ENCODE measurements around the gene CHID1. TPM values are rescaled to one million over a fixed set of nuclear protein-coding genes. Genes with fewer than 3 reads are reported as not detected.
A peak's percentile ranks its signal among the peaks of the same experiment; 100 is the strongest.

CHID1 gene
- polyA plus RNA-seq, 1 donor, result 82.9 TPM

DNA sequence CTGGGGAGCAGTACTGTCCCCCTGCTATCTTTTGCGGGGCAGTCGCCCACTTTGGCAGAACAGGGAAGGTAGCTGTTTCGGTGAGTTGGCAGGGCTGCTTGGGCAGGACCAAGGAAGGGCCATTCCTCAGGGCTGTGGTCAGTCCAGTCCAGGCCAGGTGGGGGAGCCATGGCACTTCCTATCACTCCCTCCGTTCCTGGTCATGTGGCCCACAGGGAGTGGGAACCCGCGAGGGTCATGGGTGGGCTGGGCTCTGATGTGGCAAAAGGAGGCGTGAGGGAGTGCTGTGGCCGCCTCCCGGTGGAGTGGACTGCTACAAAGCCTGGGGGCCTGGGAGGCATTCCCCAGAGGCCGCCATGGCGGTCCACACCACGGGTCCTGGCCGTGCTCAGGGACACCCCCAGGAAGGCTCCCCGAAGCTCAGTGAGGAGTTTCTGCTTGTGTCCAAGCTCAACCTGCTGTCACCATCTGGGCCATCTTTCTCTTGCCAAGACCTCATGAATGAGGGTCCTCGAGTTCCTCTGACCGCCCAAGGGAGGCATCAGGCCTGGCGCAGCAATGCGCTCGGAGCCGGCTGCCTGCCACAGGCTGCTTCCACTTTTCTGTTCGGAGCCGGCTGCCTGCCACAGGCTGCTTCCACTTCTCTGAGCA is 11.9 kb downstream of the CHID1 start:
- H3K27me3 ChIP-seq (ENCODE audit: control insufficient read depth, insufficient read depth, low read length), result no peaks in the 10 kb centered on the region
- no CpG with 5 or more reads among the region's 22 CpGs for WGBS (ENCODE audit: insufficient coverage, low lambda C conversion rate)
- no peak for DNase-seq
- H3K27ac ChIP-seq (ENCODE audit: low read length), result no peak overlapping the region
- H3K36me3 ChIP-seq (ENCODE audit: control insufficient read depth, insufficient read depth, low read length), result peaks cover 53% of the 10 kb centered on the region
- no peaks in the 10 kb centered on the region for H3K4me1 ChIP-seq (ENCODE audit: control insufficient read depth, insufficient read depth, low read length)
- H3K9me3 ChIP-seq (ENCODE audit: control insufficient read depth, low read depth, low read length), result no peaks in the 10 kb centered on the region
- H3K4me3 ChIP-seq (ENCODE audit: low read length), result no peak overlapping the region

DNA sequence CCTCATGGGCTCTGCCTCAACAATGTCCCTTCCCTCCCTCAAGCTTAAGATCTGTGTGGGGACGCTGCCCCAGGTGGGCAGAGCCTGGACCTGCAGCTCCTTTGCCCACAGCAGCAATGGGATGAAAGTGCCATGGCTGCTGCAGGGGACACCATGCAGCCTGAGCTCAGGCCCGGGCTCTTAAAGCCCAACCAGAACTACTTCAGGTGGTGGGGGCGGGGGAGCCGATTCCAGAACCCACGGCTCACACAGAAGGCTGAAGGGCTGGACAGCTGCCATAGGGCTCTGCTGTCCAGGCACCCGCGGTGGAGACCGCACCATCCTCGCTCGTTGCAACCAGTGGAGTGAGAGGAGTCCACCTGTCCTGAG is 12.5 kb downstream of the CHID1 start:
- Histone ChIP-seq H3K36me3 (ENCODE audit: control insufficient read depth, insufficient read depth, low read length) (peaks cover 50% of the 10 kb centered on the region), H3K27ac (ENCODE audit: low read length) (no peak overlapping the region), H3K4me1 (ENCODE audit: control insufficient read depth, insufficient read depth, low read length) (no peaks in the 10 kb centered on the region), H3K9me3 (ENCODE audit: control insufficient read depth, low read depth, low read length) (no peaks in the 10 kb centered on the region), H3K4me3 (ENCODE audit: low read length) (no peak overlapping the region), H3K27me3 (ENCODE audit: control insufficient read depth, insufficient read depth, low read length) (no peaks in the 10 kb centered on the region)
- no peak for DNase-seq
- WGBS (ENCODE audit: insufficient coverage, low lambda C conversion rate), result no CpG with 5 or more reads among the region's 10 CpGs

DNA sequence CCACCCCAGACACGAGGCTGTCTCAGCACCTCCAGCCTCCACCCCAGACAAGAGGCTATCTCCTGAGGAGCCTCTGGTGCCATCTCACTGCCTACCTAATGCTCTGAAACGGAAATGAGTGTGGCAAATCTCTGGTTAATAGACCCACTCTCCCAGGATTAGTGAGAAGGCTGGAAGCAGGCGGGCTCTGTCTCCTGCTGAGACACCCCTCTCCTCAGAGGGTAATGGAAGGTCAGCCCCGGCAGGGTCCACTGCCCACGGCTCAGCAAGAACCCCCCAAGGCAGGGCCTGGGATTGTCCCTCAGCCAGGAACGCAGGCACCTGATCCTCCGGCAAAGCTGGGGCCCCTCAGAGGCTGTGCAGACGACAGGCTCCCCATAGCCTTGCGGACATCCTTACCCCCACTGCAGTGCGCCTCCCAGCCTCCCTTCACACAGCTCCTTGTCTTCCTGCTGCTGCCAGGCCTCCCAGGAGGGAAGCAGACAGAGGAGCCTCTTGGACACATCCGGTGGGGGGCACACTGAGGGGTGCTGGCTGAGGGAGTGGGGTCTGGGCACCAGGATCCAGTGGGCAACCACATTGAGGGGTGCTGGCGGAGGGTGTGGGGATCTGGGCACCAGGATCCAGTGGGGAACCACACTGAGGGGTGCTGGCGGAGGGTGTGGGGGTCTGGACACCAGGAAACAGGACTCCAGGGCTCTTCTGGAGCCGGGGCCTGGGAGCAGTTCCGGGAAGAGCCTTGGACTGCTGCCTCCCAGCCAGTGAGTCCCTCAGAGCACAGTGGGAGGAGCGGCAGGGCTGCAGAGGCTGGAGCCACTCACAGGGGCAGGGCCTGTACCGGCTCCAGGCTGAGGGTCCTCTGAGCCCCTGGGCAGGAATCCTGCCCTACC is 13.1 kb downstream of the CHID1 start:
- no peak for DNase-seq
- no CpG with 5 or more reads among the region's 17 CpGs for WGBS (ENCODE audit: insufficient coverage, low lambda C conversion rate)
- Histone ChIP-seq H3K4me1 (ENCODE audit: control insufficient read depth, insufficient read depth, low read length) (no peaks in the 10 kb centered on the region), H3K36me3 (ENCODE audit: control insufficient read depth, insufficient read depth, low read length) (peaks cover 44% of the 10 kb centered on the region), H3K27me3 (ENCODE audit: control insufficient read depth, insufficient read depth, low read length) (no peaks in the 10 kb centered on the region), H3K27ac (ENCODE audit: low read length) (no peak overlapping the region), H3K4me3 (ENCODE audit: low read length) (no peak overlapping the region), H3K9me3 (ENCODE audit: control insufficient read depth, low read depth, low read length) (no peaks in the 10 kb centered on the region)

DNA sequence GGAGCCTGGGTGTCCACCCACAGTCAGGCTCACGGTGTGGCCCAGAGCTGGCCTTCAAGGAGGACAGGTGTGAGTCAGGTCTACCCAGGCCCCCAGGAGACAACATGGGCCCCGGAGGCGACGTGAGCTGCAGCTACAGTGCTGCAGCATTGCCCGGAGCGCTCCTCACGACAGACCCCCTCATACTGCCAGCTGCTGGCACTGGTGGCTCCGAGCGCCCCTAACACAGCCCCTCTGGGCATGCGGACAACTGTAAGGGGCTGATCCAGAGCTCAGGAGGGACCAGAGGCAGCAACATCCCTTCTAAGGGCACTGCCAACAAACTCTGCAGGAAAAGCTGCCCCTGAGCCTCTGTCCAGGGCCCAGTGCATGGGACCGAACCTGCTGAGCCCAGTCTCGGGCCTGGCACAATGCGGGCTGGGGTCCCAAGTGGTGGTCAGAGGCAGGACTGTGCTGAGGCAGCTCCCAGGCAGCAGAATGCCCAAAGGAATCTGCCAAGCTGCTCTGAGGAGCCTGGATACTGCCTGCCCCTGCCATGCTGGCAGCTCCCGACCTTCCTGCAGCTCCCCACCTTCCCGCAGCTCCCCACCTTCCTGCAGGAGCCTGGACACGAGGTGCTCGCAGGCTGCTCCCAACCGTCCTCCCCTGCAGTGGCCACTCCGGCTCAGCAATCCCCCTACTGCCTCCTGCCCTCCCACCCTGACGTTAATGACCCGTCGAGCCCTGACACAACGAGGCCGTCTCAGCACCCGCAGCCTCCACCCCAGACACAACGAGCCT is 15.1 kb downstream of the CHID1 start:
- no peak overlapping the region for H3K27ac ChIP-seq (ENCODE audit: low read length)
- H3K36me3 ChIP-seq (ENCODE audit: control insufficient read depth, insufficient read depth, low read length), result peaks cover 31% of the 10 kb centered on the region
- no CpG with 5 or more reads among the region's 26 CpGs for WGBS (ENCODE audit: insufficient coverage, low lambda C conversion rate)
- H3K4me3 ChIP-seq (ENCODE audit: low read length), result no peak overlapping the region
- H3K9me3 ChIP-seq (ENCODE audit: control insufficient read depth, low read depth, low read length), result no peaks in the 10 kb centered on the region
- H3K4me1 ChIP-seq (ENCODE audit: control insufficient read depth, insufficient read depth, low read length), result no peaks in the 10 kb centered on the region
- DNase-seq, result no peak
- H3K27me3 ChIP-seq (ENCODE audit: control insufficient read depth, insufficient read depth, low read length), result no peaks in the 10 kb centered on the region

DNA sequence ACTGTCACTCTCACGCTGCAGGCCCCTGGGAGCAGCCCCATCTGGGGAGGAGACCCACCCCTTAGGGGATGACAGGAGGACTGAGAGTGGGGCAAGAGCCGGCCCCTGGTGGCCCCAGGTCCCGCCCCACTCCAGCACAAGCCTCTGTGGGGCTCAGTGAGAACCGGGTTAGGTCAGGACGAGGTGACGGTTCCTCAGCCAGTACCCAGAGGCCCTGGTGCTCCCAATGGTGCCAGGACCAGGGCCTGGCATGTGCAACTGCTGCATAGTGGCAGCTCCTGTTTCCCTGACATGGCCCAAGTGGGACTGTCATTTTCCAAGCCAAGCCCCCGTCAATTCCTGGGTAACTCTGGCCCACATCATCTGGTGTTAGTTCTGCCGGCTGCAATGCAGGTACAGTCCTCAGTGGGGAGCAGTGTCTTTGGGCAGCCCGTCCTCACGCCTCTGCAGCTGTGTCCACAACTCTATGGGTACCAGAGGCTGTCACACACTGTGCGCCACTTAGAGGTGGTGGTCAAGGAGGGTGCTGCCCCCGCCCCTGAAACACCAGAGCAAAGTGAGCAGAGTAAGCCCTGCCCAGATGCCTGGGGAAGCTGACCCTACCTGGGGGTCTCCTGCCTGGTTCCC is 15.9 kb downstream of the CHID1 start:
- no CpG with 5 or more reads among the region's 12 CpGs for WGBS (ENCODE audit: insufficient coverage, low lambda C conversion rate)
- no peaks in the 10 kb centered on the region for H3K4me1 ChIP-seq (ENCODE audit: control insufficient read depth, insufficient read depth, low read length)
- H3K4me3 ChIP-seq (ENCODE audit: low read length), result no peak overlapping the region
- peaks cover 3% of the 10 kb centered on the region for H3K9me3 ChIP-seq (ENCODE audit: control insufficient read depth, low read depth, low read length)
- peaks cover 24% of the 10 kb centered on the region for H3K36me3 ChIP-seq (ENCODE audit: control insufficient read depth, insufficient read depth, low read length)
- DNase-seq, result no peak
- H3K27me3 ChIP-seq (ENCODE audit: control insufficient read depth, insufficient read depth, low read length), result no peaks in the 10 kb centered on the region
- no peak overlapping the region for H3K27ac ChIP-seq (ENCODE audit: low read length)

DNA sequence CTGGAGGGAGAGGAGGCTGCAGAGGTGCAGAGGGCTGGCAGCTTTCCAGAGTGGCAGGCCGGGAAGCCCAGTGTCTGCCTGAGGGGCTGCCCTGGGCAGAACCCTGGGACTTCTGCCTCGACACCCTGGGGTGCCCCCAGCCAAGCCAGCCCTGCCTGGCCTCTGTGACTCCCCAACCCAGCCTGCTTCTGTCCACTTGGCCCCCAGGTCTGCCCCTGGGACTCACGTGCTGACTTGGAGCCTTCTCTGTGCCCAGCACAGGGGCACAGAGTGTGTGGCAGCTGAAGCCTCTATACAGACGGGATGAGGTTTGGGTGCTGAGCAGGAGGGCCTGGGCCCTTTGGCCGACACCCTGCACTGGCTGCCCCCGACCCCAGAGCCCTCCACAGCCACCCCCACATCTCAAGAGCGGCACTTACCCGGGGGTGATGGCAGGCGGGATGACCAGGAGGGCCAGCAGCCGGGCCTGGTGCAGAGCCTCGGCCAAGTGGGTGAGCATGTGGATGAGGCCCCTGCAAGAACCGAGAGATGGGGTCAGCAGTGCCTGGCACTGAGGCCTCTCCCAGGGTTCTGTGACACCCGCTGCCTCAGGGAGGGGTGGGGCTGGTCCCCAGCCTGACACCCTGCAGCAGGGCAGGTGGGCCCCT is 17.5 kb downstream of the CHID1 start:
- Histone ChIP-seq H3K27me3 (ENCODE audit: control insufficient read depth, insufficient read depth, low read length) (no peaks in the 10 kb centered on the region), H3K4me1 (ENCODE audit: control insufficient read depth, insufficient read depth, low read length) (no peaks in the 10 kb centered on the region), H3K27ac (ENCODE audit: low read length) (no peak overlapping the region), H3K36me3 (ENCODE audit: control insufficient read depth, insufficient read depth, low read length) (peaks cover 16% of the 10 kb centered on the region), H3K4me3 (ENCODE audit: low read length) (no peak overlapping the region), H3K9me3 (ENCODE audit: control insufficient read depth, low read depth, low read length) (peaks cover 3% of the 10 kb centered on the region)
- no CpG with 5 or more reads among the region's 13 CpGs for WGBS (ENCODE audit: insufficient coverage, low lambda C conversion rate)
- DNase-seq, result no peak

DNA sequence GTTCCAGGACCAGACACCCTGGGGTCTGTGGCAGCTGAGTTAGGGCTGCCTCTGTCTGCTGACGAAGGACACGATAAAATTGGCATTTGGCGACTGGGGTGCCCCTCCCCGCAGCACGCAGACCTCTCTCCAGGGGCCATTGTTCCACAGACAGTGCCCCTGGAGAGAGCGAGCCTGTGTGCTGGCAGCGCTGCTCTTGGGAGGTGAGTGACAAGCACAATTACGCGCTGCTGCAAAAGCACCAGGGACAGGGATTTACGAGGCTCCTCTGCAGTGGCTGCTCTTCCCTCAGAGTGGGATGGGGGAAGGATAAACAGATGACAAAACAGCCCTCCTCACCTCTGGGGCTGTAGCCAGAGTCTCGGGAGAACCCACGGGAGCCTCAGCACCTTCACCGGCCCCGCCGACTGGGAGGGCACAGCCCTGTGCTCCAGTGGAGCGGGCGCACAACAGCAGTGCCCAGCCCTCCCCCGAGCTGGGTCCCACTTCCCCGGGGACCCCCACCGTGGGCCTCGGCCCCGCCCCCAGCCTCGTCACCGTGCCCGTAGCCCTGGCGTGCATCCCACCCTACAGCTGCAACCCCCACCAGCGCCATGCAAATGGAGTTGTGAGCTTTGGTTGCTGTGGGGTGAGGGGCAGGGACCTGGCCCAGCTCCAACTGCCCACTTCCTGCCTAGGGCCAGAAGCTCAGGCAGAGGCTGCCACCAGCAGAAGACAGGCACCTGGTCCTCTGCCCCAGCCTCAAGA is 19.6 kb downstream of the CHID1 start:
- no peaks in the 10 kb centered on the region for H3K27me3 ChIP-seq (ENCODE audit: control insufficient read depth, insufficient read depth, low read length)

DNA sequence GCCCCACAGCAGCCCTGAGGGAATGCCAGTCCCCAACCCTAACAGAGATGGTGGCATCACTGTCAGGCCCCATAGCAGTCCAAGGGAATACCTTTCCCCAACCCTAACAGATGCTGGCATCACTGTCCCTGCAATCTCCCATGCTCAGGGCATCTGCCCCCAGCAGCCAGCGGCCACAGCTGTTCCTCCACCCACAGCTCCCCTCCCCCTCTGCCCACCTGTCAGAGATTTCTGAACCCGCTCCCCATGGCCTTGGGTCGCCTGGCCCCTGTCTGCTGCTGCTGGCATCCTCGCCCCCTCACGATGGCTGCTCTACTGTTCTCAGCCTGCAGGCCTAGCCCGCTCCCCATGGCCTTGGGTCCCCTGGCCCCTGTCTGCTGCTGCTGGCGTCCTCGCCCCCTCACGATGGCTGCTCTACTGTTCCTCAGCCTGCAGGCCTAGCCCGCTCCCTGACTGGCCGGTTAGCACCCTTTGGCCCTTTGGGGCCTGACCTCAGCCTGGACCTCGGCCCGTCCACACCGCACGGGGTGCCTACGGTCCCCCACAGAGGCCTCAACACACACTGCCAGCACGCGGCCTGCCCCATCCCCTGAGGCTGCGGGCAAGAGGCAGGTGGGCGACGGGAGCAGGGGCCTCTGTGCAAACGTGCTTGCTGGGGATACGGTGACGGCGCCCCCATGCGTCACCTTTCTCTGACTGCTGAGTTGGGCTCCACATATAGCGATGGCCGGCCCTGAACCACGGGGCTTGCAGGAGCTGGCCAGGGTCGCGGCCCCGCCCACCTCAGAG is 20.7 kb downstream of the CHID1 start:
- H3K4me1 ChIP-seq (ENCODE audit: control insufficient read depth, insufficient read depth, low read length), result no peaks in the 10 kb centered on the region
- H3K36me3 ChIP-seq (ENCODE audit: control insufficient read depth, insufficient read depth, low read length), result peaks cover 29% of the 10 kb centered on the region
- H3K4me3 ChIP-seq (ENCODE audit: low read length), result no peak overlapping the region
- no peak overlapping the region for H3K27ac ChIP-seq (ENCODE audit: low read length)
- WGBS (ENCODE audit: insufficient coverage, low lambda C conversion rate), result no CpG with 5 or more reads among the region's 32 CpGs
- peaks cover 3% of the 10 kb centered on the region for H3K9me3 ChIP-seq (ENCODE audit: control insufficient read depth, low read depth, low read length)
- DNase-seq, result no peak
- no peaks in the 10 kb centered on the region for H3K27me3 ChIP-seq (ENCODE audit: control insufficient read depth, insufficient read depth, low read length)

More for the DNA sequence above, 19.6 kb downstream of the CHID1 start:
- Histone ChIP-seq H3K9me3 (ENCODE audit: control insufficient read depth, low read depth, low read length) (peaks cover 3% of the 10 kb centered on the region), H3K4me1 (ENCODE audit: control insufficient read depth, insufficient read depth, low read length) (no peaks in the 10 kb centered on the region), H3K27ac (ENCODE audit: low read length) (peak overlapping the region; percentile 10), H3K4me3 (ENCODE audit: low read length) (no peak overlapping the region), H3K36me3 (ENCODE audit: control insufficient read depth, insufficient read depth, low read length) (peaks cover 29% of the 10 kb centered on the region)
- DNase-seq, result no peak
- no CpG with 5 or more reads among the region's 27 CpGs for WGBS (ENCODE audit: insufficient coverage, low lambda C conversion rate)

DNA sequence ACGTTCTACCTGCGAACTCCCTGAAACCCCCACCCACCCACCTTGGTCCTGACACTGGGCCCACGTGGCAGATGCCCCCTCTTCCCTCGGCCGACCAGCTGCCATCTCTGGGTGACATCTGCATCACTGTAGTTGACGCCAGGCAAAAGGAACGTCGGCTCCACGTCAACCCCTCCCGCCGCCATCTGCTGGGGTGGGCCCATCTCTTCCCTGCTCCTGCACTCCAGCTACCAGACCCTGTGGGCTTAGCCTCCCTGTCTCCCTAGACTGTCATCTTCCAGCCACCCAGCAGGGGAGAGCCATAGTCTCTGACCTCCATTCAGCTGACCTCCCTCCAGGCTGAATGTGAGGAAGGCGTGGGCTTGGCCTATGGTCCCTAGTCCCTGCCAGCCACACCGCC is 21.4 kb downstream of the CHID1 start:
- Histone ChIP-seq H3K27ac (ENCODE audit: low read length) (no peak overlapping the region), H3K9me3 (ENCODE audit: control insufficient read depth, low read depth, low read length) (peaks cover 3% of the 10 kb centered on the region), H3K36me3 (ENCODE audit: control insufficient read depth, insufficient read depth, low read length) (peaks cover 28% of the 10 kb centered on the region), H3K27me3 (ENCODE audit: control insufficient read depth, insufficient read depth, low read length) (no peaks in the 10 kb centered on the region), H3K4me3 (ENCODE audit: low read length) (no peak overlapping the region), H3K4me1 (ENCODE audit: control insufficient read depth, insufficient read depth, low read length) (no peaks in the 10 kb centered on the region)
- no peak for DNase-seq
- no CpG with 5 or more reads among the region's 13 CpGs for WGBS (ENCODE audit: insufficient coverage, low lambda C conversion rate)

Data from large intestine (tissue), 3 donors.